ENCODE measurements around the gene METTL18. TPM values are rescaled to one million over a fixed set of nuclear protein-coding genes. Genes with fewer than 3 reads are reported as not detected.
A peak's percentile ranks its signal among the peaks of the same experiment; 100 is the strongest.

METTL18 gene
- total RNA-seq, 1 experiment from 2014 or later = 15.7 TPM

DNA sequence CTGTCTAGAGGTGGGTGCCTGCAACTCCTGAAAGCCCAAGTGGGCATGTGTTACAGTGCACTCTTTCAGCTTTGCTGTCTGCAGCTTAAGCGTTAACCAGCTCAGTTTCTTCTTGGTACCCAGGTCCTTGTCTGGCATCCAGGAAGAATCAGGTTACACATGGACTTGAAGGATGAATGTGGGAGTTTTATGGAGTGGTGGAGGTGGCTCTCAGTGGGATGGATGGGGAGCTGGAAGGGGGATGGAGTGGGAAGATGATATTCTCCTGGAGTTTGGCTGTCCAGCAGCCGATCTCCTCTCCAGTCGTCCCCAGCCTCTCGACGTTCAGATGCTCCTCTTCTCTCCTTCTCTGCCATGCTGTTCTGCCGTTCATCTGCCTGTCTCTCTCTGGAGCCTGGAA is 9.4 kb downstream of the METTL18 start:
- DNase-seq (ENCODE audit: low spot score) = no peak

DNA sequence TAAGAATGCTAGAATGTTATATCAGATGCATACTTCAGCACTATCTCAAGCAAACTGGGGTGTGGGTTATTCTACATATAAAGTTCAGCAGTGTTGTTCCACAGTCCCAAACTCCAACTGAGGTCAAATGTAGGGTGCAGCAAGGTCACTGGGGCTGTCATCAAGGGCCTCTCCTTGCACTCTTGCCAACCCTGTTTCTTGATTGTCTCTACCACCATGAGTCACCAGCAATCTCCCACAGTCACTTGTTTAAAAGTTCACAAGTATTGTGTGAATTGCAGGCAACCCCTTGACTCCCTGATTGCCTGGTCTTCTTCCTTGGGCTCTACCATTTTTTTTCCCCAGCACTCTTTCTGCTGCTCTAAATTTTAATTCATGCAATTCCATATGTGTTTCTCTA is 10.6 kb downstream of the METTL18 start:
- DNase-seq (ENCODE audit: low spot score) = no peak

DNA sequence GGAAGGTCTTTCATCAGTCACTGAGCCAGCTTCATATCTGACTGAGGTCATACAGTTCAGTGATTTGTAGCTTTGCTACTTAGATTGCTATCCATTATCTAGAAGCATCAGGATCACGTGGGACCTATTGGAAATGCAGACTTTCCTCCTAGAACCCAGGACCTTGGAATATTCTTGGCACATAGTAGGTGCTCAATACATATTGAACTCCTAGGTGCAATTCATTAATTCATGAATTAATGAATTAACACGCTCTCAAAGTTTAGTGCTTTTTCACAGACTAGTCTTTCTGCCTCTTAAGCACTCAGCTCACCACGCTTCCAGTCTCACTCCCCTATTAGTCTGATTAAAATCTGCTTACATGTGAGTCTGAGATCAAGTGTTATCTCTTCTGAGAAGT is 12.1 kb downstream of the METTL18 start:
- no peak for DNase-seq (ENCODE audit: low spot score)

DNA sequence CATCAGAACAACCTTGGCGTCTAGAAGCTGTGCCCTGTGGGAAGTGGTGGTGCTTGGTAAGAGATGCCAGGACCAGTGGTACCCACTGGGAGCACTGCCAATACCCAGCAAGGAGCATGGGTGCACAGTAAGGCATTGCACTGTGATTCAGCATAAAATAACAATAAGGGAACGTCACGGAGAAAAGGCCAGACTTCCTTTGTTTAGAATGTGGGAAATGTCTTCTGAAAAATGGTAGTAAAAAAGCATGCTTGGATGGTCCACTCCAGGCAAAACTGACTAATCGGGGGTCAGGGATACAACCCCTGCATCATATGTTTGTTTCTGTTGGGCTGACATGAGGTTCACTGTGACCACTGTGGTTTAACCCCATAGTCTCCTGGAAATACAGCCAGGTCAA is 14.7 kb downstream of the METTL18 start:
- peak; percentile 89 for DNase-seq (ENCODE audit: low spot score)

DNA sequence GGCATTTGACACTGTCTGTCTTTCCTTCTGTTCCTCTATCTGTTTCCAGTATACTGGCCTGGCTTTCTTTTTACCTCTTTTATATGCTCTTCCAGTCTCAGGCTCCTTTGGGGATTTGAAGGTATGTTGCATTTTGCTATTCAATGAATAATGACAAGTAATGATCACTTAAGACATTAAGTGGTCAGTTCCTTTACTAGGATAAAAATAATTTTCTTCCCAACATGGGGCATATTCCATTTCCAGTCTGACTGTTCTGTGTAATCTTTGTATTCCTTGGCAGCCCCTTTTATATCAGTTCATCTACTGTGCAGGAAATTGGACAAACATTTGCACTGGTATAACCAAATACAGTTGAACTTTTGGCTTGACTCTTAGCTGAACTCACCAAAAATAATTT is 15.6 kb downstream of the METTL18 start:
- no peak for DNase-seq (ENCODE audit: low spot score)

- no peak for DNase-seq (ENCODE audit: low spot score)
These were observed 18.3 kb downstream of the METTL18 start for GRCh38 chr1:169776440-169776839.

- DNase-seq (ENCODE audit: low spot score) = no peak
These were observed 26.5 kb downstream of the METTL18 start for GRCh38 chr1:169768161-169768560.

- DNase-seq (ENCODE audit: low spot score) = no peak
These were observed 29.0 kb downstream of the METTL18 start for GRCh38 chr1:169765580-169766331.

- DNase-seq (ENCODE audit: low spot score) = no peak
These were observed 29.8 kb downstream of the METTL18 start for GRCh38 chr1:169764919-169765318.

- DNase-seq (ENCODE audit: low spot score) = no peak
These were observed 32.0 kb downstream of the METTL18 start for GRCh38 chr1:169762699-169763098.

- no peak for DNase-seq (ENCODE audit: low spot score)
These were observed 35.7 kb downstream of the METTL18 start for GRCh38 chr1:169759038-169759437.

DNA sequence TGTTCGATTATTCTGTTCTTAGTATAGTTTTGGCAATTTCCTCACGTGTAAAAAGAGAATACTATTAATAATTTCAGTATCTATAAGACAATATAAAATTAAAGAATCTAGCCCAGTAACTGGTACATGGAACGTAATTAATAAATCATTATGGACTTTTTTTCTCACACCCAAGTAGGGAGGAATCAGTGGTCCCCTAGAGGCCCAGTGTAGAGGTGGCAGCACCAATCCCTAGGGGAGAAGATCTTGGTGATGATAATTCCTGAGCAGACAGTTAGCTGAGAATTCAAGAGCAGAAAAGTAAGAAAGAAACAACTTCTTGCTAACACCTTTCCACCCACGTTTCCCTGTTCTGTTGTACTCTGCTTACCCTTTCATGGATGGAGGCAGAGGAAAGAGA is 41.2 kb downstream of the METTL18 start:
- DNase-seq (ENCODE audit: low spot score) = no peak

DNA sequence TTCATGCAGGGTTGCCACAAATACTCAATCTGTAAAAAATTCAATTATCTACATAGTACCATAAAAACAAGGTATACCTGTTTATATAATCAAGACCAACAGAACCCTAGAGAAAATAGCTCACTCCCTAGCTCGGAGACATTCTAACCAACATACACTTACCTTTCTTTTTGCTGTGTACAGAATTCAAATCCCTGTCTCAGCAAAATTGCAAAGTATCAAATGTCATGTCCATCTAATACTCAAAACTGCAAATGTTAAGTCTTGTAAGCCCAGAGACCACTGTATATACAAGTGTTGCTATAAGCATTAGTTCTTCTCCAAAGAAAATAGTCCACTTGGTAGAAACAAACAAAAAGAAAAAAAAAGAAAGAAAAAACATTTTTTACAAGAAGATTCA is 44.7 kb downstream of the METTL18 start:
- DNase-seq (ENCODE audit: low spot score) = no peak

- DNase-seq (ENCODE audit: low spot score) = no peak
These were observed 48.2 kb downstream of the METTL18 start for GRCh38 chr1:169746550-169746949.

DNA sequence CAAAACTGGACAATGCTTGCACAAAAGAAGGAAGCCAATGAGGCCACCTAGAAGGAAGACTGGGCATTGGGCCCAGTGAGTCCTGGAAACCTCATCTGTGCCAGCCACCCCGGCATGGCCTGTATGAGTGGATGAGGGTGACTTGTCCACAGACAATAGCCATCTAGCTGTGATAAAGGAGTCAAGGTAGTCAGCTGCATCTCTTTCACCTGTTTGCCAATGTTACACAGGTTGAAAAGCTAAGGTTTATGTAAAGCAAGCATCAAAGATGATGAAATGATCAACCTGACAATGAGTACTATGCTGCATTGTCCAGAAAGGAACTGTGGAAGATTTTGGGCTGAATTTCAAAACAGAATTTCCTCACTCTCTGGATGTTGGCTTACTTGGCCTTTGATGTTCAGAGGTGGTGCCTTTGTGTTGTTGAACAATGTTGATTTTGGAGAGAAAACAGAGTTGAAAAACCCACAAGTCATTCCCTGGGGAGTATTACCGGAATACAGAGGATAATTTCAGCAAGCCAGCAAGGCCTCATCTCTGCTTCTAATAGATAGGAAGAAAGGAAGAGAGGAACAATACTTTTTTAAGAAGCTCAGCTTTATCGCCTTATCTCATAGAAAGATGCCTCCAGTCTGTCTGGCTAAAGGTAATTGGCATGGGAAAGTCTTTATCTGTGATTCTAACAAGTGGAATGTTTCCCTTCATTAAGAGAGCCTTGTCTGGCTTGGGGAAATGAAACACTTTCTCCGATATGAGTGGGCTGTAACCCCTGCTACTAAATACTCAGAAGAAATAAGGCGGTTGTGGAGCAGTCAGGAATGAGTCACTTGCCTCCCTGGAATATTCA is 49.5 kb downstream of the METTL18 start:
- no peak for DNase-seq (ENCODE audit: low spot score)

Other genes with a start within 250 kb of the METTL18 start
- not detected in 2 replicates for gene F5, start 208.4 kb downstream of the METTL18 start, total RNA-seq (2014; rRNA removed; shearing (Covaris generic))
- gene SELP, start 164.8 kb downstream of the METTL18 start, total RNA-seq (2014; rRNA removed; shearing (Covaris generic)) = 0.37 and 1.7 TPM in 2 replicates
- 5.0 and 5.1 TPM in 2 replicates for gene SELL, start 83.3 kb downstream of the METTL18 start, total RNA-seq (2014; rRNA removed; shearing (Covaris generic))
- gene SELE, start 60.8 kb downstream of the METTL18 start, total RNA-seq (2014; rRNA removed; shearing (Covaris generic)) = not detected in 2 replicates
- 5.9 and 6.0 TPM in 2 replicates for gene SCYL3, start 99.0 kb upstream of the METTL18 start, total RNA-seq (2014; rRNA removed; shearing (Covaris generic))